ENCODE measurements around the gene GC.

- TF ChIP-seq CTCF (conservative IDR thresholded peaks at IDR 0.05) (no peak), ZFX (IDR thresholded peaks at IDR 0.05) (no peak)
These were observed 88.9 kb downstream of the GC start for GRCh38 chr4:71694961-71695360.
